ENCODE measurements around the gene GRB10. TPM values are rescaled to one million over a fixed set of nuclear protein-coding genes. Genes with fewer than 3 reads are reported as not detected.
A peak's percentile ranks its signal among the peaks of the same experiment; 100 is the strongest.

GRB10 gene
- total and polyA plus RNA-seq, 4 donors: 10.7 to 53.1 (median 17.5) TPM

DNA sequence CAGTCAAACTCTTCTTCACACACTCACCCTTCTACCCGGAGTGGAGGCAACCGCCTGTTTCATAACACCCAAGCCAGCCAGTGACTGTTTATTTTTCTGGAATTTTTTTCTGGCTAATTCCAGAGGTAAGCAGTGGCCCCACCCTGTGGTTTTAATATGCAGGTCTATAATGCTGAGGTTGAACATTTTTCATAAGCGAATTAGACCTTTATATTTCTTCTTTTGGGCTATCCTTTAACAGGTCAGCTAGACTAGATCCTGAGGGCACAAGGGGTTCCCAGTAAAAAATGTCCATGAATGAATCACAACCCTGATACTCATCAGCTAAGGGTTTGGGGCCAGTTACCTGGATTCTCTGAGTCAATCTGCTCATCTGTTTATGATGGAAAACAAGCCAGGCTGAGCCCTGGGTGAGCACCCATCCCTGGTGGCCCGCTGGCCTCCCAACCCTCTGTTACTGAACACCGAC lies 76.2 kb downstream of the GRB10 start (continued):
- TF ChIP-seq REST (IDR thresholded peaks at IDR 0.05): no peak
- TF ChIP-seq FOXA1 (IDR thresholded peaks at IDR 0.05): no peak
- TF ChIP-seq YY1 (IDR thresholded peaks at IDR 0.05): no peak
- TF ChIP-seq TAF1 (conservative IDR thresholded peaks at IDR 0.05): no peak
- no peak for TF ChIP-seq JUND (IDR thresholded peaks at IDR 0.05)
- peak; percentile 57 for TF ChIP-seq MAX (IDR thresholded peaks at IDR 0.05)
- no peak for TF ChIP-seq EGR1 (IDR thresholded peaks at IDR 0.05; ENCODE audit: low read depth in 2 of 2)
- no peak for TF ChIP-seq FOXA2 (IDR thresholded peaks at IDR 0.05)
- peak; percentile 33 to 47 for TF ChIP-seq RXRA (IDR thresholded peaks at IDR 0.05)

GRCh38 chr7:50704844-50705243 lies 77.9 kb downstream of the GRB10 start:
- H3K4me1 ChIP-seq (ENCODE audit: control insufficient read depth in 4 of 4, insufficient read depth in 4 of 4, low read length in 3 of 4): peaks cover 9 to 45% (median 20%) of the 10 kb centered on the region in 4 donors
- no peaks in the 10 kb centered on the region for H3K9me3 ChIP-seq (ENCODE audit: control insufficient read depth in 4 of 4, low read length in 3 of 4)
- H3K9ac ChIP-seq (ENCODE audit: low read depth in 1 of 2, low read length in 2 of 2): no peak overlapping the region
- H3K36me3 ChIP-seq (ENCODE audit: control insufficient read depth in 4 of 4, insufficient read depth in 3 of 4, low read depth in 1 of 4, low read length in 3 of 4): peaks cover 0 to 8% (median 2%) of the 10 kb centered on the region in 4 donors
- H3K27ac ChIP-seq (ENCODE audit: low read depth in 1 of 2, low read length in 2 of 2): no peak overlapping the region
- TF ChIP-seq FOXA1 (IDR thresholded peaks at IDR 0.05) (no peak), HNF4G (IDR thresholded peaks at IDR 0.05) (no peak), JUND (IDR thresholded peaks at IDR 0.05) (no peak), RXRA (IDR thresholded peaks at IDR 0.05) (no peak), FOXA2 (IDR thresholded peaks at IDR 0.05) (no peak)
- TF ChIP-seq, protein P1, sequence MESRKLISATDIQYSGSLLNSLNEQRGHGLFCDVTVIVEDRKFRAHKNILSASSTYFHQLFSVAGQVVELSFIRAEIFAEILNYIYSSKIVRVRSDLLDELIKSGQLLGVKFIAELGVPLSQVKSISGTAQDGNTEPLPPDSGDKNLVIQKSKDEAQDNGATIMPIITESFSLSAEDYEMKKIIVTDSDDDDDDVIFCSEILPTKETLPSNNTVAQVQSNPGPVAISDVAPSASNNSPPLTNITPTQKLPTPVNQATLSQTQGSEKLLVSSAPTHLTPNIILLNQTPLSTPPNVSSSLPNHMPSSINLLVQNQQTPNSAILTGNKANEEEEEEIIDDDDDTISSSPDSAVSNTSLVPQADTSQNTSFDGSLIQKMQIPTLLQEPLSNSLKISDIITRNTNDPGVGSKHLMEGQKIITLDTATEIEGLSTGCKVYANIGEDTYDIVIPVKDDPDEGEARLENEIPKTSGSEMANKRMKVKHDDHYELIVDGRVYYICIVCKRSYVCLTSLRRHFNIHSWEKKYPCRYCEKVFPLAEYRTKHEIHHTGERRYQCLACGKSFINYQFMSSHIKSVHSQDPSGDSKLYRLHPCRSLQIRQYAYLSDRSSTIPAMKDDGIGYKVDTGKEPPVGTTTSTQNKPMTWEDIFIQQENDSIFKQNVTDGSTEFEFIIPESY (IDR thresholded peaks at IDR 0.05): no peak
- no peak overlapping the region for H3K4me3 ChIP-seq (ENCODE audit: low read depth in 1 of 3, low read length in 3 of 3)
- 94% methylated on average over 6 of the region's 6 CpGs for WGBS
- H3K27me3 ChIP-seq (ENCODE audit: control insufficient read depth in 4 of 4, insufficient read depth in 4 of 4, low read length in 3 of 4): no peaks in the 10 kb centered on the region
- no peak for DNase-seq (ENCODE audit: low spot score)

- whole genome bisulfite sequencing: 95% methylated on average over 6 of the region's 6 CpGs
- Histone ChIP-seq H3K27ac (ENCODE audit: low read depth in 1 of 2, low read length in 2 of 2) (peak overlapping the region; percentile 9 to 32), H3K9me3 (ENCODE audit: control insufficient read depth in 4 of 4, low read length in 3 of 4) (no peaks in the 10 kb centered on the region), H3K4me3 (ENCODE audit: low read depth in 1 of 3, low read length in 3 of 3) (no peak overlapping the region), H3K27me3 (ENCODE audit: control insufficient read depth in 4 of 4, insufficient read depth in 4 of 4, low read length in 3 of 4) (no peaks in the 10 kb centered on the region), H3K9ac (ENCODE audit: low read depth in 1 of 2, low read length in 2 of 2) (no peak overlapping the region), H3K4me1 (ENCODE audit: control insufficient read depth in 4 of 4, insufficient read depth in 4 of 4, low read length in 3 of 4) (peaks cover 6 to 37% (median 16%) of the 10 kb centered on the region in 4 donors), H3K36me3 (ENCODE audit: control insufficient read depth in 4 of 4, insufficient read depth in 3 of 4, low read depth in 1 of 4, low read length in 3 of 4) (peaks cover 0 to 8% (median 2%) of the 10 kb centered on the region in 4 donors)
- no peak for DNase-seq (ENCODE audit: low spot score)
- TF ChIP-seq FOXA2 (IDR thresholded peaks at IDR 0.05) (no peak), EGR1 (IDR thresholded peaks at IDR 0.05; ENCODE audit: low read depth in 2 of 2) (no peak), ATF3 (IDR thresholded peaks at IDR 0.05) (no peak), RAD21 (IDR thresholded peaks at IDR 0.05) (no peak), RXRA (IDR thresholded peaks at IDR 0.05) (no peak), NR2F2 (IDR thresholded peaks at IDR 0.05) (no peak), REST (IDR thresholded peaks at IDR 0.05) (no peak), JUND (IDR thresholded peaks at IDR 0.05) (no peak), CTCF (IDR thresholded peaks at IDR 0.05; ENCODE audit: low read depth, low read length, missing input control) (no peak), GABPA (IDR thresholded peaks at IDR 0.05 in 1 of 2, conservative IDR thresholded peaks at IDR 0.05 in 1 of 2) (no peak)
- TF ChIP-seq, protein P1 (IDR thresholded peaks at IDR 0.05): no peak
These were observed 79.0 kb downstream of the GRB10 start for GRCh38 chr7:50703654-50704053.
